DMS153 treated with DMSO at 0.1 percent for 48 hours (cell line): ENCODE data around the gene SLC51A.
"Not testable (repeated sequence)": the region's sequence is repeated elsewhere in the genome, so short reads cannot be mapped to it uniquely, and the experiment has no call there.

Experiments used
- DNase-seq: peaks from one replicate; lab custom pipeline; 2025; ENCODE audit not compliant: unreplicated experiment; lab: John Stamatoyannopoulos, UW

SLC51A gene

DNA sequence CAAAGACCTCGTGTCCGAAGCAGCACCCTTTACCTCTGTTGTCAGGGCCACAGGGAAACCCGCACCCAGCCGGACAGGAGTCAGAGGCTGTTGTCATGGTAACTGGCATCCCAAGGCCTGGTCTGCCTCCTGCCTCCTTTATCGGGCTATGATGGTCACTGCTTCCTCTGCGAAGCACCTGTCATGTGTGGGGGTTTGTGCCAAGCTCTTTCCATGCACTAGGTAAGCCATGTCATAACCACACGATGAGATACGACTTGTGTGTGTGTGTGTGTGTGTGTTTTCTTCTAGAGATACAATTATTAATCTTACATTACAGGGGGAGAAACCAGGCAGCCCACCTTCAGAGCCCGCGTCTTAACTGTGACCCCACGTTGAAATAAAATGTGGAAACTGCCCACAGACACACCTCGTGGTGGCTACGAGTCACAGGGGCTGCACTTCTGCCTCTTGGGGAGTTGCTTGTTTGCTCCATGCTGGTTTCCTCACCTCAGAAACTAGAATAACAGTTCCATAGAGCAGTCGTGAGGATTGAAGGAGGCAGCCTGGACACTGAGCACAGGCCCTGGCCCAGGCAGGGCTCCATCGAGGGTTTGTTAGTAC, 23.1 kb upstream of the SLC51A start:
- DNase-seq: no peak

DNA sequence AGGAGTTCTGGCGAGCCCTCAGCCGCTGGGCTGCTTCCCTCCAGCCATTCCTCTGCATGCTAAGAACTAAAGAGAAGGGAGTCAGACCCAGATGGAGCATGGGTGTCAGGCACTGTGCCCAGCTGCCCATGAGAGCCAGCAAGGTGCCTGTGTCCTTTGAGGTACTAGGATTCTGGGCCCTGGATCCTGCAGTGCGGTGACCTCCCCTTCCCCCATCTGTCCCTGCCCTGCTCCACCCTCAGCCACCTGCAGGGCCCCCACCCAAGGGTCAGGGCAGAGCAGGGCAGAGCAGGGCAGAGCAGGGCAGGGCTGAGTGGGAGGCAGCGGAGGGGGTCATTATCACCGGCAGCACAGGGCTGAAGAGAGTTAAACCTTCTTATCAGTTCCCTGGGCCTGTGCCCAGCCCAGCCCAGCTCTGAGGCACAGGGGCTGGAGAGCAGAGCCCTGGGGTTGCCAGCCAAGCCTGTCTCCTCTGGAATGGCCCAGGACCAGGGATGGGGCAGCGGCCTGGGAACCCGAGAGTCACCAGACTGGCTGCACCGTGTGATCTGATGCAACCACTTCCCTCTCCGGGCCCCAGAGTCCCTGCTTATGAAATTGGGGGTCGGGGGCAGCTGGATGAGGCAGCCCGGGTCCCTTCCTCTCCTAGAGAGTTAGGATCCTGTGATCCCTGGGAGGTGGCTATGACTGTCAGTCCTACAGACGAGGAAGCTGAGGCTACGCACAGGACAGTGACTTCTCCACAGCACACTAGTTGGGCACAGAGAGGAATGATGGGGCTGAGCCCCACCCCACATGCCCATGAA, 22.4 kb upstream of the SLC51A start:
- no peak for DNase-seq

DNA sequence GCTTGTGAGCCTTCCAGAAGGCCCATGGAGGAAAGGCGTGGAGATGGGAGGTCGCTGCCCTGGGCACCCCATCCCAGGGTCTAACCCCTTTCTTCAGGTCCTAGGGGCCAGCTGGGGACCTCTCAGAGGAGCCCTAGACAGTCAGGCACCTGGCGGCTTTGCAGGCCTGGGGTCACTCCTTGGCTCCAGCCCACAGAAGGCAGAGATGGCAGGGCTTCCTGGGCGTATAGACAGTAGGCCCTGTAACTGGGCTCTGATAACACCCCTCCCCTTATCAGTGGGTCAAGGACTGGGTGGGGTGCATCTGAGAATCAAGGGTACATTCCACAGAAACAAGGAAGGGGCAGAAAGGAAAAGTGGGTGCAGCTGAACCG, 21.8 kb upstream of the SLC51A start:
- DNase-seq: no peak

DNA sequence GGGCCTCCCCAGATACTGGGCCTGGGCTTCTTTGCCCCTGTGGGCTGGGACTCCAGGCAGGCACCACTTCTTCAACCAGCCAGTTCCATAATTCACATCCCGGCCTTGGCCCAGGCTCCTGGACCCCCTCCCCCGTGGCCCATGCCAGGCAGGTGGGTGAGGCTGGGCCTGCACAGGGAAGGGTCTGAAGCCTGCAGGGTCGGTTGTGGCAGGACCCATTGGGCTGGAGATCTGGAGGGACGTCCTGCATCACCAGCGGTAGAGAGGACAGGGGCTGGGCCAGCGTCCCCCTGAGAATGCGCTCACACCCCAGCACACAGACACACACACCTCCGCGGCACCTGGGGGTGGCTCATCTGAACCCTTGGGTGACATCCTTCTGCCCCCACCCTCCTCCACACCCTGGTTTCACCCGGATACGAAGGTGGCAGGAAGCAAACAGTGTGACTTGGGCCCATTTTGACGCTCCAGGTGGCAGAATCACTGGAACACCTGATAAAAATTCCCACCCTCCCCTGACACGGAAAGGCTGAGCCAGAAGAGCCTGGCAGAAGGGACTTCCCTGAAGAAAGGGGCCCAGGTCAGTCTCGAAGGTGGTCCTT, 20.6 kb upstream of the SLC51A start:
- no peak for DNase-seq

DNA sequence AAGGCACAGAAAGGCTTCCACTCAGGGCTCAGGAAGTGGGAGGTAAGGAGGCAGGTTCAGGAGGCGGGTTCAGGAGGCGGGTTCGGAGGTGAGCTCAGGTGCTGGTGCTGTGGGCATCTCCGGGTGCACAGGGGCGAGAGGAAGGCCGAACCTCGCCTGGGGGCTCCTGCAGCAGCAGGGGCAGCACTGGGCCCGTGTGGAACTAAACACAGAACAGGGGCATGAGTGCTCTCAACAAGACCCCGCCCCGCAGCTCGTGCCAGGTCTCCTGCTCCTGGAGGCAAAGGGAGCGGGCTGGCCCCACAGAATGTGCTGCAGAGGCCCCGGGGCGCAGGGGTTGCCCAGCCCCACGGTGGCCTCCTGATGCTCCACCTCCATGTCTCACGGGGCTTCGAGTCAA, 18.8 kb upstream of the SLC51A start:
- no peak for DNase-seq

DNA sequence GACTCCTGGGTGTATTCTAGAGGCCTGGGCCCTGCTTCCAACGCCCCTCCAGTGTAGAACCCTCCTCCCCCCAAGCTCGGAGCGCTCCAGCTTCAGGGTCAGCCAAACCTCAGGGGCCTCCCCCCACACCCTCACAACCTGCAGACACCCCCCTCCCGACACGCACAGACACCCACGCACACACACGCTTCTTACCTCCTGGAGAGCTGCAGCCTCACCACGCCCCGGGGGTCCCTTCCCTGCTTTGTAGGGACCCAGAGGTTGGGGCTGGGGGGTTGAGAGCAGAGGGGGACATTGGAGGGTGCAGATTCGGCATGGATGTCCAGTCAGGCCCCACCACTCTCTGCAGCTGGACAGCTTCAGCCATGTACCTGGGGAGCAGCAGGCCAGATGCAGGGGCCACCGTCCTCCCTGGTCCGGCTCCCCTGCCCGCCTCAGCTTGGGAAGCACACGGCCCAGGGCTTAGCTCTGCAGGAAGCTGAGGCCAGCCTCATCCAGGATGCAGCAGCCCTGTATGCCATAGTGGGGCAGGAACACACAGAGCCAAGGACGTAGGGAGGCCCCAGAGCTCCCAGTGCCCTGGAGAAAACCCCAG, 18.2 kb upstream of the SLC51A start:
- no peak for DNase-seq

DNA sequence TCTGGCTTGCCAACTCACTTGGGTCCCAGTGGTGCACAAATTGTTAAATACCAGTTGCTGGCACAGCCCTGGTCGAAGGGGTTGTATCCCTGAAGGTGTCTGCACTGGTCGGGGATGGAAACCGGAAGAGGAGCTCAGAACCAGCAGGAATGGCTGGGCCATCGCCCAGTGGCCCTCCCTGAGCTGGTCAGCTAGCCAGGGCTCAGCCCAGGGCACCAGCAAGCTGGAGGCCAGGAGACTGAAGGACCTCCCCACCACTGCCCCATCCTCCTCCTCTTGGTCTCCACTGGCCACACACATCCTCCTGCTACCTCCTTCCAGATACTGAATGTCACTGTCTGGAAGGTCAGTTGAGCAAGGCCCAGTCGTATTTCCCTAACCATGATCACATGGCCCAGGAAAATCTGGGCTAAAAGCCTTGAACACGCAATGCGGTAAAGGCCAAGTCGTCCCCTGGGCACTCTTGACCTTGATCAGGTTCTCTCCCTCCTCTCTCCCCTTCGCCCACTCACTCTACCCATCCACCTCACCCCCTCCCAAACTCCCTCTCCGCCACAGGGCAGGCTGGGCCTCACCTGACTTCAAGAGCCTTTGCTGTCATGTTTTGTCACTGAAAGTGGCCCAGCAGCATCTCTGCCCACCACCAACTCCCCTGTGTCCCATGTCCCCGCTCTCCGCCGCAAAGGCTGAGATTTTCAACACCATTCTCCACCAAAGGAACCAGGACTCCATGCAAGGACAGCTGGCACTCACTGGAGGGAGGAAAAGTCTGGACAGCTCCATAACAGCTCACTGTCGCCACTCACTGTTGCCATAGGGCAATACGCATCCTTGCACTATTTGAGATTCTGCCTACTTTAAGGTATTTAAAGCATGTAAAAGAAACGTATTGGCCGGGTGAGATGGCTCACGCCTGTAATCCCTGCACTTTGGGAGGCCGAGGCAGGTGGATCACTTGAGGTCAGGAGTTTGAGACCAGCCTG, 17.3 kb upstream of the SLC51A start:
- DNase-seq: no peak

DNA sequence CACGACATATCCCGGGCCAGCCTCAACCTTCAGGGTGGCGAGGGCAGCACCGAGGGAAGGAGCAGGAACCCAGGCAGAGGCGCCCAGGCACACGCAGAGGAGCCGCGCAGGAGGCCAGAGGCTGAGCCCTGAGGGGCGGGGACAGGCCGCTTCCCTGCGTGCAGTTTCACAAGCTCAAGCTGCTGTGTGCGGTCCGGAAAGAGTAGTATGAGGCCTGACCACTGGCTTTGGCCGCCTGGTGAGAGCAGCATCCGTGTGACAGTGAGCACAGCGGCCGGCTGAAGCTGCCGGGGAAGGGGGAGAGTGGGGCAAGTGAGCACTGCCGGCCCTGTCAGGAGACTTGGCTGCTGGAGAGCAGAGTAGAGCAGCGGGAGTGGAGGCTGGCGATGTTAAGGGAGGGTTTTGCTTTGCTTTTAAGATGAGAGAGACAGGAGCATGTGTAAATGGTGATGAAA, 13.8 kb upstream of the SLC51A start:
- no peak for DNase-seq

DNA sequence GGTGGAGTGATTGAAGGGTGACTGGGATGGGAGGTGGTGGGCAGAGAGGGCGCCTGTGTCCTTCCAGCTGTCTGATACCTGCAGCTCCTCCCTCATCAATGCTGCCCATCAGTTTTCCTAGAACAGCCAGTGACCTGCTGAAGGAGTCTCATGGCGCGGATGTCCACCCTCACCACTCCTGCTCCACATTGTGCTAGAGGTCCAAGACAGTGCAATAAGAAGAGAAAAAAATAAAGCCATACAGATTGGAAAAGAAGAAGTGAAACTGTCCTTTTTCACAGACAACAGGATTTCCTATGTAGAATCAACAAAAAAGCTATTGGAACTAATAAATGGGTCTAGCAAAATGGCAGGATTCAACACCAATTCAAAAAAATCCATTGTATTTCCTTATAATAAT, 12.5 kb upstream of the SLC51A start:
- DNase-seq: no peak

DNA sequence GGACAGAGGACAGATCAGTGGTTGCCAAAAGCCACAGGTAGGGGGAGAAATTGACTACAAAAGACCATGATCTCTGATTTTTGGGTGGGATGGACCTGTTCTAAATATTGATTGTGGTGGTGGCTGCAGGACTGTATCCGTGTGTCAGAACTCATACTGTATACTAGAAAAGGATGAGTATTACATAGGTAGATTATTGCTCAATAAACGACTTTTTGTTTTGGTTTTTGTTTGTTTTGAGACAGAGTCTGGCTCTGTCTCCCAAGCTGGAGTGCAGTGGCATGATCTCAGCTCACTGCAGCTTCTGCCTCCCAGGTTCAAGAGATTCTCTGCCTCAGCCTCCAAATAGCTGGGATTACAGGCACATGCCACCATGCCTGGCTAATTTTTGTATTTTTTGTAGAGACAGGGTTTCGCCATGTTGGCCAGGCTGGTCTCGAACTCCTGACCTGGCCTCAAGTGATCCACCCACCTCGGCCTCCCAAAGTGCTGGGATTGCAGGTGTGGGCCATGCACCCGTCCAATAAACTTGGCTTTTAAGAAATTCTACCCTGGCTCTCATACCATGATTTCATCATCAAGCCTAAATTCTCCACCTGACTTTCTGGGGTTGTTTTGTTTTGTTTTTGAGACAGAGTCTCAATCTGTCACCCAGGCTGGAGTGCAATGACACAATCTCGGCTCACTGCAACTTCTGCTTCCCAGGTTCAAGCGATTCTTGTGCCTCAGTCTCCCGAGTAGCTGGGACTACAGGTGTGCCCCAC, 10.7 kb upstream of the SLC51A start:
- DNase-seq: not testable (repeated sequence)

DNA sequence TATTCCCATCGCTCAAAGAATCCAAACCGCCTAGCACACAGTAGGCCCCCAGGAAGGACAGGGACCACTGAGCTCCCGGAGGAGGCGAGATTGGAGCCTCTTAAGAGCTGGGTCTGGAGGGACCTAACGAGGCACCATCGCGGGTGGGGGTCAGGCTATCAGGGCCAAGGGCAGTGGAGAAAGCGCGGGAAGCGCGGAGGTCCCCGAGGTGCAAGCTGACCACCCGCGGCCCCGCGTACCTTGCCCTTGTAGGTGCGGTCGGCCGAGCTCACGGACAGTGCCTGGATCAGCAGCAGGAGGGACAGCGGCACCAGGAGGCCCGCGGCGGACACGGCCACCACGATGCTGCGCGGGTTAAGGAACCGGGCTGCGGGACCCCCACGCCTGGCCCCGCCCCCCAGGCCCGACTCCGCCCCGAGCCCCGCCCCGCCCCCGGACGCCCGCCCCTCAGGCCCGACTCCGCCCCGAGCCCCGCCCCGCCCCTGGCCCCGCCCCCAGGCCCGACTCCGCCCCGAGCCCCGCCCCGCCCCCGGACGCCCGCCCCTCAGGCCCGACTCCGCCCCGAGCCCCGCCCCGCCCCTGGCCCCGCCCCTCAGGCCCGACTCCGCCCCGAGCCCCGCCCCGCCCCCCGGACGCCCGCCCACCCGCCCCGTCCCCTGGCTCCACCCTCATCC, 9.0 kb upstream of the SLC51A start:
- DNase-seq: no peak

DNA sequence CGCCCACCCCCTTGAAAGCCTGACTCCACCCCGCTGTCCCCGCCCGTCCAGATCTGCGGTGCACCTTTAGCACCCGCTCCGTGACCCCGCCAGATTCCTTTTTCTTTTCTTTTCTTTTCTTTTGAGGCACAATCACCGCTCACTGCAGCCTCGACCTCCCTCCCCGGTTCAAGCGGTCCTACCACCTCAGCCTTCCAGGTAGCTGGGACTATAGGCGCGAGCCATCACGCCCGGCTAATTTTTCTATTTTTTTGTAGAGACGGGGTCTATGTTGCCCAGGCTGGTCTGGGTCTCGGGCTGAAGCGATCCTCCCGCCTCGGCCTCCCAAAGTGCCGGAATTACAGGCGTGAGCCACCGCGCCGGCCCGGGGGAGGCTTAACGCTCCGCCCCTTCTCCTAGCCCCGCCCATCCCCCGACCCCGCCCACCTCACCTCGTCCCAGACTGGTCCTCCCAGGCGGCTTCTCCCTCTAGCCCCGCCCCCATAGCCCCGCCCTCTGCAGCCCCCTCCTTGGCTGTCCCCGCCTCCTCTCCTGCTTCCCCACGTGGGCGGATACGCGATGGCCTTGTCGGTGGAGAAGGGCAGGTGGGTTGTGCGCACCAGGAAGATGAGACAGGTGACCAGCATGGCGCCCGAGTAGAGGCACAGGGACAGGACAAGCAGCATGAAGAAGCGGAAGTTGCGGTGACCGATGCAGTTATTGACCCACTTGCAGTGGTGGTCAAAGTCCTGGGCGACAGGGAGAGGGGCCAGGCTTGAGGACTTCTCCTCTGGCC, 8.3 kb upstream of the SLC51A start:
- DNase-seq: no peak

DNA sequence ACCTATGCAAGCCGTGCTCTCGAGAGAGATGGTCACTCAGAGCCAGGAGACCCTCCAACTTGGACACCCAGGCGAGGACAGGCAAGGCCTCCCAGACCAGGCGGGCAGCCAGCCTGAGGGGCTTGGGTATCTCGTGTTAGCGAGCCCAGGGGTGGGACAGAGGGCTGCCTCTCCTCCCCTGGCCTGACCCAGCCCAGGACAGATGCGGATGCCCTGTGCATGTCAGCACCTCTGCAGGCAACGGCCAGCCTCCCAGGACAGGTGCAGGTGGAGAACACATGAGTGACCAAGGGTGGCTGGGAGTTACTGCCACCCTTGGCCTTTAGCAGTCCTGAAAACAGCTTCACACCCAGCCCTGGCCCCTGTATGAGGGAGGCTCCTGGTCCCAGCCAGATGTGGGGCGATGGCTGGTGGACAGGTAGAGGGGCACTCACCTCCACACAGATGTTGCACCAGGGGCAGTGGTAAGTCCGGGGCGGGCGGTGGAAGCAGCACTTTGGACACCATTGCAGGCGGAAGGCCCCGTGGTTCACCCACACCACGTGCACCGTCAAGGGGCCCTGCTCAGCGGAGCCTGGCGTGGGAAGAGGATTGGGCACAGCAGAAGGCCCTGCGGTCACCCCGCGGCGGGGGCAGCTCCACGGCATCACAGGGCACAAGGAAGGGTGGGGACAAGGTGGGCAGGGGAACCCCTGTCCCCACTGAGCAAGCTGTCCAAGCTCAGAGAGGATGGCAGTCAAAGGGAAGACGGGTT, 7.2 kb upstream of the SLC51A start:
- DNase-seq: no peak

DNA sequence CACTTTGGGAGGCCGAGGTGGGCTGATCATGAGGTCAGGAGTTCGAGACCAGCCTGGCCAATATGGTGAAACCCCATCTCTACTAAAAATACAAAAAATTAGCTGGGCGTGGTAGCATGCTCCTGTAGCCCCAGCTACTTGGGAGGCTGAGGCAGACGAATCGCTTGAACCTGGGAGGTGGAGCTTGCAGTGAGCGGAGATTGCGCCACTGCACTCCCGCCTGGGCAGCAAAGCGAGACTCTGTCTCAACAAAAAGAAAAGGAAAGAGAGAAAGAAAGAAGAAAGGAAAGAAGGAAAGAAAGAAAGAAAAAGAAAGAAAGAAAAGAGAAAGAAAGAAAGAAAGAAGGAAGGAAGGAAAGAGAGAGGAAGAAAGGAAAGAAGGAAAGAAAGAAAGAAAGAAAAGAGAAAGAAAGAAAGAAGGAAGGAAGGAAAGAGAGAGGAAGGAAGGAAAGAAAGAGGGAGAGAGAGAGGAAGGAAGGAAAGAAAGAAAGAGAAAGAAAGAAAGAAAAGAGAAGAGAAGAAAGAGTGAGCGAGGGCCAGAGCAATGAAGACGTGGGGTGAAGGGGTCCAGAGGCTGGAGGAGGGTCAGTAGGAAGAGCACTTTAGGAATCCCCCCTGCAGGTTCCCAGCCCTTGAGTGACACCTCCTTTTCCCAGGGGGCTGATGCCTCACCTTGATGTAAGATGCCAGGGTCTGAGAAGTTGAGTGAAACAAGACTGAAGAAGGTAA, 6.2 kb upstream of the SLC51A start:
- not testable (repeated sequence) for DNase-seq

DNA sequence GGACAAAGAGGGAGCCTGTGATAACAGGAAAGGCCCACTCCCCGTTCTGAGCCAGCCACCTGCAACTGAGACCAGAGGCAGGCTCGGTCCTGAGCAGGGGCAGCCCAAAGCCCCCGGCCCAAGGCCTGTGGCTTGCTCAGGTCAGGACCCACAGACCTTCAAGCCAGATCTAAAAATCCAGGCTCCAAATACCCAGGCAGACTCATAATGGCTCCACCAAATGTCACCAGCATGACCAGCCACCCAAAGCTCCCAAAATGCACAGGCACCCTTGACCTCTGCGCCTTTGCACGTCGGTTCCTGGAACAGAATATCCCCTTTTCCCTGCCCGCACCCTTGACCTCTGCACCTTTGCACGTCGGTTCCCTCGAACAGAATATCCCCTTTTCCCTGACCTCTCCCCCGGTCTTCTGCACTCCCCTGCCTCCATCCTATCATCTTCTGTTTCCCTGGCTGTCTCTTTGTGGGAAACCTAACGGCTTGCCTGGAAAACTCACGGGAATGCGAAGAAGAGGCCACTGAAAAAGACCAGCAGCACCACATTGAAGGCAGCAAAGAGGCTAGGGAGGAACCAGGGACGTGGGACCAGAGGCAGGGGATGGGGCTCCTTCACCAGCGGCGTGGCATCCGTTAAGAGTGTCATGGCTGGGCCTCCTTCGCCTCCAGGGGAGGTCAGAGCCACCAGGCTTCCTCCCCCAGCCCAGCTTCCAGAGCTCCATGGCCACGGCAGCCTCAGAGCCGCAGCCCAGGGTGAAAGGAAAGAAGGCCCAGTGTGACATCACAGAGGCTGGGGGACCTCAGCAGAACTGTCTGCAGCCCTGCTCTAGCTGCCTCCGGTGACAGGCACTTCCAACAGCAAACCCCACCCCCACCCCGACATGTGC, 5.4 kb upstream of the SLC51A start, which contains the start of gene ZDHHC19:
ZDHHC19 (minus strand) TSS at position 728 of the 884 bp plus-strand sequence; CDS start at position 643, 85 bp downstream.
- DNase-seq: no peak

DNA sequence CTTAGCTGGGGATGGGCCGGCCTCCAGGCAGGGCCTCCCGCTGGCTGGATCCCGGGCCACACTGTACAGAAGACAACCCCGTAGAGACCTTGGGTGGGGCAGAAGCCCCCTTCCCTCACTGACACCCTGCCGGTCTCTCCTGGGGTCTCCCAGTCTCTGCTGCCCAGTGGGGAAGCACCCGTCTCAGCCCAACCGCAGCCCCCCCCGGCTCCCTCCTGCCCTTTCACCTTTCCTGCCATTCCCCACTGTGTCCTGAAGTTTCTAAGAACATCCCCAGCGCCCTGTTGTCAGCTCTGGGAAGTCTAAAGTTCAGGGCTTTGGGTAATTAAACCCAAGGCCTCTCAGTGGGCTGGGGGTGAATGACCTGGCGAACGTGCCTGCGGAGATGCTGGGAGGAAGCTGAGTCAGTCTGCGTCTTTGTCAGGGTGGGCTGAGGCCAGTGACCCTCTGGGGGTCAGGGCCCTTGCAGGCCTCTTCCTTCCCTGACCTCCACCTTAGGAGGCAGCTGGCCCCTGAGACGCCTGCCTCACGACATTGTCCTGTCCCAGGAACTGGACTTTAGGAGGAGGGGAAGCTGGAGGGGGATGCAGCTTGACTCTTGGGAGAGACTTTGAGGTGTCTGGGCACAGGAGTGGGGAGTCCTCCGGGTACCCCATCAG, 1.4 kb upstream of the SLC51A start:
- no peak for DNase-seq
